ENCODE measurements around the gene PRPF31. TPM values are rescaled to one million over a fixed set of nuclear protein-coding genes. Genes with fewer than 3 reads are reported as not detected.

PRPF31 gene
- total RNA-seq, 1 experiment from 2014 or later = 84.4 TPM

GRCh38 chr19:54172471-54173358 lies 57.2 kb downstream of the PRPF31 start, which contains the start of gene TMC4:
Gene TMC4, minus strand, starts transcription at chr19:54173160. Its CDS starts 43 bp downstream, at chr19:54173117.
- Histone ChIP-seq H3T11ph (ENCODE audit: low read length) (no peak within 1 kb of the TSS), H3K14ac (ENCODE audit: insufficient read depth, low read length) (peak within 1 kb of the TSS; percentile 51; the same call in 1 of the 2 replicates), H4K8ac (replicated peaks; ENCODE audit: insufficient read length, low read depth, low read length) (no peak within 1 kb of the TSS), H3K9ac (ENCODE audit: extremely low read depth, insufficient read length, low read length) (no peak within 1 kb of the TSS), H2BK20ac (ENCODE audit: low read depth, low read length, poor library complexity, severe bottlenecking) (no peak within 1 kb of the TSS), H3K23me2 (ENCODE audit: insufficient read length, low read depth, low read length, poor library complexity, severe bottlenecking) (peaks cover 4% of the 10 kb centered on the region), H3K79me1 (ENCODE audit: insufficient read depth, low read depth, low read length, poor library complexity, severe bottlenecking) (no peaks in the 10 kb centered on the region), H3K56ac (ENCODE audit: insufficient read length, low read depth, low read length) (no peak within 1 kb of the TSS), H3K79me2 (ENCODE audit: insufficient read depth, low read length) (no peaks in the 10 kb centered on the region), H3K4me2 (ENCODE audit: insufficient read depth, insufficient read length, low read length) (peak within 1 kb of the TSS; percentile 55), H2BK5ac (ENCODE audit: insufficient read length, low read length) (no peak within 1 kb of the TSS), H3K9me3 (ENCODE audit: control insufficient read depth, low read depth, low read length) (no peaks in the 10 kb centered on the region), H4K91ac (ENCODE audit: insufficient read length, low read depth, low read length) (no peak within 1 kb of the TSS), H2BK12ac (ENCODE audit: insufficient read length, low read depth, low read length) (no peak within 1 kb of the TSS), H2BK15ac (ENCODE audit: low read depth, low read length) (no peak within 1 kb of the TSS), H4K20me1 (ENCODE audit: control insufficient read depth, insufficient read depth, insufficient read length) (no peaks in the 10 kb centered on the region), H2AFZ (ENCODE audit: low read length) (no peak within 1 kb of the TSS), H2AK5ac (ENCODE audit: insufficient read length, low read length) (no peak within 1 kb of the TSS), H4K5ac (ENCODE audit: insufficient read length, low read depth, low read length) (no peak within 1 kb of the TSS), H3K27me3 (ENCODE audit: insufficient read depth, low read length) (no peaks in the 10 kb centered on the region), H3K27ac (ENCODE audit: insufficient read length, low read depth, low read length) (no peak within 1 kb of the TSS), H3K18ac (ENCODE audit: insufficient read length, low read depth, low read length) (no peak within 1 kb of the TSS), H2BK120ac (ENCODE audit: low read depth, low read length, poor library complexity, severe bottlenecking) (no peak within 1 kb of the TSS), H3K4me1 (ENCODE audit: insufficient read depth, low read length) (no peaks in the 10 kb centered on the region), H3K23ac (ENCODE audit: insufficient read length, low read depth, low read length) (no peak within 1 kb of the TSS), H3K4ac (ENCODE audit: low read depth, low read length) (no peak within 1 kb of the TSS)
- no CpG with 5 or more reads among the region's 13 CpGs for WGBS (ENCODE audit: extremely low coverage, insufficient read length, low lambda C conversion rate)
- Mint-ChIP-seq H3K36me3 (ENCODE audit: insufficient read depth in 1 of 3, low read depth in 3 of 3) (peaks cover 8 to 12% (median 10%) of the 10 kb centered on the region in 3 experiments; a peak in 6 of 7 replicates), H3K27ac (peak within 1 kb of the TSS in 2 of 3 experiments; percentile 88 to 93; a peak in 4 of 7 replicates), H3K4me1 (peaks cover 13 to 27% of the 10 kb centered on the region in 2 experiments), H3K4me3 (peak within 1 kb of the TSS; percentile 72 to 74), H3K9me3 (no peaks in the 10 kb centered on the region), H3K27me3 (ENCODE audit: low read depth) (no peaks in the 10 kb centered on the region; the same call in 1 of the 2 replicates)
- peak; percentile 96 for DNase-seq
- TF ChIP-seq, protein P1, sequence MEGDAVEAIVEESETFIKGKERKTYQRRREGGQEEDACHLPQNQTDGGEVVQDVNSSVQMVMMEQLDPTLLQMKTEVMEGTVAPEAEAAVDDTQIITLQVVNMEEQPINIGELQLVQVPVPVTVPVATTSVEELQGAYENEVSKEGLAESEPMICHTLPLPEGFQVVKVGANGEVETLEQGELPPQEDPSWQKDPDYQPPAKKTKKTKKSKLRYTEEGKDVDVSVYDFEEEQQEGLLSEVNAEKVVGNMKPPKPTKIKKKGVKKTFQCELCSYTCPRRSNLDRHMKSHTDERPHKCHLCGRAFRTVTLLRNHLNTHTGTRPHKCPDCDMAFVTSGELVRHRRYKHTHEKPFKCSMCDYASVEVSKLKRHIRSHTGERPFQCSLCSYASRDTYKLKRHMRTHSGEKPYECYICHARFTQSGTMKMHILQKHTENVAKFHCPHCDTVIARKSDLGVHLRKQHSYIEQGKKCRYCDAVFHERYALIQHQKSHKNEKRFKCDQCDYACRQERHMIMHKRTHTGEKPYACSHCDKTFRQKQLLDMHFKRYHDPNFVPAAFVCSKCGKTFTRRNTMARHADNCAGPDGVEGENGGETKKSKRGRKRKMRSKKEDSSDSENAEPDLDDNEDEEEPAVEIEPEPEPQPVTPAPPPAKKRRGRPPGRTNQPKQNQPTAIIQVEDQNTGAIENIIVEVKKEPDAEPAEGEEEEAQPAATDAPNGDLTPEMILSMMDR (conservative IDR thresholded peaks at IDR 0.05) = peak; percentile 67
